Fibroblast of lung (primary cell): ENCODE measurements around the gene TIMM21. TPM values are rescaled to one million over a fixed set of nuclear protein-coding genes. Genes with fewer than 3 reads are reported as not detected.

Experiments used
- DNase-seq, 2 donors: peaks; one replicate each; pipeline versions ENCODE4 v3.0.0 to v3.0.0-alpha.2; 2010; ENCODE audit warnings: low read depth in 2 of 2
- H2AFZ ChIP-seq: 2 replicates; pipeline ENCODE4 v1.5.1; 2012; ENCODE audit warnings: low read length, control low read depth, inconsistent platforms
- H3K27ac ChIP-seq: 2 replicates; pipeline ENCODE4 v1.5.1; 2011; ENCODE audit warnings: low read length, control low read depth; ENCODE audit not compliant: insufficient read depth
- H3K27me3 ChIP-seq: 2 replicates; pipeline ENCODE4 v1.5.1; 2011; ENCODE audit warnings: mild to moderate bottlenecking, low read length; ENCODE audit not compliant: control insufficient read depth, insufficient read depth
- H3K36me3 ChIP-seq: 2 replicates; pipeline ENCODE4 v1.5.1; 2011; ENCODE audit warnings: low read length; ENCODE audit not compliant: control insufficient read depth, insufficient read depth
- H3K4me1 ChIP-seq: 2 replicates; pipeline ENCODE4 v1.5.1; 2011; ENCODE audit warnings: low read length; ENCODE audit not compliant: control insufficient read depth, insufficient read depth; ENCODE audit errors: extremely low read depth
- H3K4me2 ChIP-seq: 2 replicates; pipeline ENCODE4 v1.5.1; 2011; ENCODE audit warnings: low read length, control low read depth; ENCODE audit not compliant: insufficient read depth; ENCODE audit errors: extremely low read depth
- H3K4me3 ChIP-seq, 4 experiments: fragments of 200-600 bp in 1 of 4; sonication (generic) in 1 of 4; replicated peaks in 1 of 4; 2 replicates each; pipeline ENCODE4 v1.5.1; 2011 to 2016; ENCODE audit warnings: low read length in 4 of 4, low read depth in 3 of 4, mild to moderate bottlenecking in 3 of 4, control low read depth in 2 of 4, inconsistent platforms in 1 of 4, mixed read lengths in 1 of 4; ENCODE audit not compliant: insufficient read depth in 1 of 4; ENCODE audit errors: control extremely low read depth in 1 of 4
- H3K79me2 ChIP-seq: 2 replicates; pipeline ENCODE4 v1.5.1; 2012; ENCODE audit warnings: mild to moderate bottlenecking, low read length, inconsistent platforms; ENCODE audit not compliant: control insufficient read depth, insufficient read depth
- H3K9ac ChIP-seq: 2 replicates; pipeline ENCODE4 v1.5.1; 2011; ENCODE audit warnings: mild to moderate bottlenecking, low read length, control low read depth; ENCODE audit not compliant: insufficient read depth
- H3K9me3 ChIP-seq: 2 replicates; pipeline ENCODE4 v1.5.1; 2012; ENCODE audit warnings: low read depth, low read length; ENCODE audit not compliant: control insufficient read depth, insufficient read depth
- H4K20me1 ChIP-seq: 2 replicates; pipeline ENCODE4 v1.5.1; 2011; ENCODE audit warnings: low read length; ENCODE audit not compliant: control insufficient read depth, insufficient read depth; ENCODE audit errors: extremely low read depth
- CTCF ChIP-seq, 2 donors: IDR thresholded peaks in 1 of 2; conservative IDR thresholded peaks in 1 of 2; 1 replicate in 1 of 2; 2 replicates in 1 of 2; pipeline ENCODE4 v1.5.1; 2011 to 2012; ENCODE audit warnings: low read length in 2 of 2, control low read depth in 1 of 2, inconsistent platforms in 1 of 2, low read depth in 1 of 2, mild to moderate bottlenecking in 1 of 2
- EZH2 ChIP-seq: IDR thresholded peaks from 2 replicates; pipeline ENCODE4 v1.5.1; 2012; ENCODE audit warnings: low read length, control low read depth, mild to moderate bottlenecking; ENCODE audit errors: missing control alignments
- polyA plus RNA-seq, 2 donors: library from polyadenylated mRNA; depleted of rRNA in 1 of 2; stranded (reverse) in 1 of 2; unstranded in 1 of 2; fragments of >200 nt; gene quantifications; 2 replicates each; pipeline ENCODE4 v1.2.1, GENCODE V29; 2011 to 2012; ENCODE audit warnings: missing spikeins in 1 of 2
- total RNA-seq: library from RNA; depleted of rRNA; stranded (reverse); fragments of >200 nt; gene quantifications from 2 replicates; pipeline ENCODE4 v1.2.1, GENCODE V29; 2014

The TIMM21 gene
- total and polyA plus RNA-seq, 2 donors (not counting 1 experiment from before 2014, with no cell fraction given): 20.1 to 36.6 TPM

- H3K79me2 ChIP-seq: no peaks in the 10 kb centered on the region
- H3K4me1 ChIP-seq: no peaks in the 10 kb centered on the region
- H4K20me1 ChIP-seq: no peaks in the 10 kb centered on the region
- no peaks in the 10 kb centered on the region for H3K27me3 ChIP-seq
- no peak for TF ChIP-seq EZH2
- no peak for TF ChIP-seq CTCF (conservative IDR thresholded peaks at IDR 0.05 in 1 of 2, IDR thresholded peaks at IDR 0.05 in 1 of 2; ENCODE audit: low read depth in 1 of 2, low read length in 2 of 2)
- H3K9me3 ChIP-seq: no peaks in the 10 kb centered on the region
- no peak for DNase-seq
- no peak overlapping the region for H2AFZ ChIP-seq
- H3K4me3 ChIP-seq: no peak overlapping the region
- no peak overlapping the region for H3K4me2 ChIP-seq
- H3K9ac ChIP-seq: no peak overlapping the region
- H3K36me3 ChIP-seq: no peaks in the 10 kb centered on the region
- no peak overlapping the region for H3K27ac ChIP-seq
Observed at GRCh38 chr18:74178884-74179283, 30.6 kb downstream of the TIMM21 start.

- Histone ChIP-seq H3K4me1 (no peaks in the 10 kb centered on the region), H3K79me2 (no peaks in the 10 kb centered on the region), H3K27ac (no peak overlapping the region), H4K20me1 (no peaks in the 10 kb centered on the region), H3K36me3 (no peaks in the 10 kb centered on the region), H2AFZ (no peak overlapping the region), H3K27me3 (no peaks in the 10 kb centered on the region), H3K9ac (no peak overlapping the region), H3K4me2 (no peak overlapping the region), H3K4me3 (no peak overlapping the region), H3K9me3 (no peaks in the 10 kb centered on the region)
- no peak for DNase-seq
- TF ChIP-seq CTCF (conservative IDR thresholded peaks at IDR 0.05 in 1 of 2, IDR thresholded peaks at IDR 0.05 in 1 of 2; ENCODE audit: low read depth in 1 of 2, low read length in 2 of 2) (no peak), EZH2 (no peak)
Observed at GRCh38 chr18:74179623-74180199, 31.4 kb downstream of the TIMM21 start.

- Histone ChIP-seq H3K79me2 (no peaks in the 10 kb centered on the region), H3K27me3 (no peaks in the 10 kb centered on the region), H3K9ac (no peak overlapping the region), H3K4me2 (no peak overlapping the region), H3K9me3 (no peaks in the 10 kb centered on the region), H2AFZ (no peak overlapping the region), H3K36me3 (no peaks in the 10 kb centered on the region), H3K4me1 (no peaks in the 10 kb centered on the region), H3K27ac (no peak overlapping the region), H3K4me3 (no peak overlapping the region), H4K20me1 (no peaks in the 10 kb centered on the region)
- DNase-seq: no peak
- TF ChIP-seq CTCF (conservative IDR thresholded peaks at IDR 0.05 in 1 of 2, IDR thresholded peaks at IDR 0.05 in 1 of 2; ENCODE audit: low read depth in 1 of 2, low read length in 2 of 2) (no peak), EZH2 (no peak)
Observed at GRCh38 chr18:74182335-74182734, 34.0 kb downstream of the TIMM21 start.
